ENCODE data around the gene MPEG1. TPM values are rescaled to one million over a fixed set of nuclear protein-coding genes. Genes with fewer than 3 reads are reported as not detected.

Gene MPEG1
- total and polyA plus RNA-seq, 9 of the 15 experiments (the other 6 are each of a cell fraction or from before 2014, with no cell fraction given): 0.07 TPM; not detected in 8

GRCh38 chr11:59186130-59186594 is 26.6 kb downstream of the MPEG1 start (continued):
- TF ChIP-seq HES1 (IDR thresholded peaks at IDR 0.05; ENCODE audit: low read depth) (no peak), DNMT1 (IDR thresholded peaks at IDR 0.05) (no peak), ZNF239 (CRISPR knock-in tag; IDR thresholded peaks at IDR 0.05) (no peak), SREBF1 (IDR thresholded peaks at IDR 0.05; ENCODE audit: borderline replicate concordance, low read depth, low read length) (no peak), MAZ (CRISPR knock-in tag; conservative IDR thresholded peaks at IDR 0.05 in 1 of 2, IDR thresholded peaks at IDR 0.05 in 1 of 2) (peak in 1 of 2 experiments; percentile 29; a peak in 1 of 4 replicates), KLF16 (IDR thresholded peaks at IDR 0.05) (peak; percentile 27; the same call in 1 of the 2 replicates), GABPA (tag; conservative IDR thresholded peaks at IDR 0.05; ENCODE audit: low read depth) (no peak), RAD51 (IDR thresholded peaks at IDR 0.05; ENCODE audit: borderline replicate concordance, low read depth) (no peak), RNF2 (IDR thresholded peaks at IDR 0.05) (no peak), SMC3 (conservative IDR thresholded peaks at IDR 0.05; ENCODE audit: insufficient read depth, low read depth, low read length) (0 out of 2 replicates have a peak, but pooled peaks have one; percentile 23)
- TF ChIP-seq, protein P1, sequence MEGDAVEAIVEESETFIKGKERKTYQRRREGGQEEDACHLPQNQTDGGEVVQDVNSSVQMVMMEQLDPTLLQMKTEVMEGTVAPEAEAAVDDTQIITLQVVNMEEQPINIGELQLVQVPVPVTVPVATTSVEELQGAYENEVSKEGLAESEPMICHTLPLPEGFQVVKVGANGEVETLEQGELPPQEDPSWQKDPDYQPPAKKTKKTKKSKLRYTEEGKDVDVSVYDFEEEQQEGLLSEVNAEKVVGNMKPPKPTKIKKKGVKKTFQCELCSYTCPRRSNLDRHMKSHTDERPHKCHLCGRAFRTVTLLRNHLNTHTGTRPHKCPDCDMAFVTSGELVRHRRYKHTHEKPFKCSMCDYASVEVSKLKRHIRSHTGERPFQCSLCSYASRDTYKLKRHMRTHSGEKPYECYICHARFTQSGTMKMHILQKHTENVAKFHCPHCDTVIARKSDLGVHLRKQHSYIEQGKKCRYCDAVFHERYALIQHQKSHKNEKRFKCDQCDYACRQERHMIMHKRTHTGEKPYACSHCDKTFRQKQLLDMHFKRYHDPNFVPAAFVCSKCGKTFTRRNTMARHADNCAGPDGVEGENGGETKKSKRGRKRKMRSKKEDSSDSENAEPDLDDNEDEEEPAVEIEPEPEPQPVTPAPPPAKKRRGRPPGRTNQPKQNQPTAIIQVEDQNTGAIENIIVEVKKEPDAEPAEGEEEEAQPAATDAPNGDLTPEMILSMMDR (IDR thresholded peaks at IDR 0.05 in 2 of 3, conservative IDR thresholded peaks at IDR 0.05 in 1 of 3; ENCODE audit: insufficient read depth in 2 of 3, low read depth in 1 of 3, low read length in 3 of 3): peak; percentile 69 to 91 (median 73)
